Cardiac ventricle fibroblast (primary cell): Measurements from ENCODE around the gene ELOVL6. TPM values are rescaled to one million over a fixed set of nuclear protein-coding genes. Genes with fewer than 3 reads are reported as not detected.

Source experiments
- total RNA-seq: library from RNA; depleted of rRNA; stranded (reverse); fragments of >200 nt; gene quantifications from 2 replicates; pipeline ENCODE4 v1.2.3, GENCODE V29; 2015

The ELOVL6 gene, protein sequence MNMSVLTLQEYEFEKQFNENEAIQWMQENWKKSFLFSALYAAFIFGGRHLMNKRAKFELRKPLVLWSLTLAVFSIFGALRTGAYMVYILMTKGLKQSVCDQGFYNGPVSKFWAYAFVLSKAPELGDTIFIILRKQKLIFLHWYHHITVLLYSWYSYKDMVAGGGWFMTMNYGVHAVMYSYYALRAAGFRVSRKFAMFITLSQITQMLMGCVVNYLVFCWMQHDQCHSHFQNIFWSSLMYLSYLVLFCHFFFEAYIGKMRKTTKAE
- 5.0 and 5.9 TPM in 2 replicates for total RNA-seq

DNA sequence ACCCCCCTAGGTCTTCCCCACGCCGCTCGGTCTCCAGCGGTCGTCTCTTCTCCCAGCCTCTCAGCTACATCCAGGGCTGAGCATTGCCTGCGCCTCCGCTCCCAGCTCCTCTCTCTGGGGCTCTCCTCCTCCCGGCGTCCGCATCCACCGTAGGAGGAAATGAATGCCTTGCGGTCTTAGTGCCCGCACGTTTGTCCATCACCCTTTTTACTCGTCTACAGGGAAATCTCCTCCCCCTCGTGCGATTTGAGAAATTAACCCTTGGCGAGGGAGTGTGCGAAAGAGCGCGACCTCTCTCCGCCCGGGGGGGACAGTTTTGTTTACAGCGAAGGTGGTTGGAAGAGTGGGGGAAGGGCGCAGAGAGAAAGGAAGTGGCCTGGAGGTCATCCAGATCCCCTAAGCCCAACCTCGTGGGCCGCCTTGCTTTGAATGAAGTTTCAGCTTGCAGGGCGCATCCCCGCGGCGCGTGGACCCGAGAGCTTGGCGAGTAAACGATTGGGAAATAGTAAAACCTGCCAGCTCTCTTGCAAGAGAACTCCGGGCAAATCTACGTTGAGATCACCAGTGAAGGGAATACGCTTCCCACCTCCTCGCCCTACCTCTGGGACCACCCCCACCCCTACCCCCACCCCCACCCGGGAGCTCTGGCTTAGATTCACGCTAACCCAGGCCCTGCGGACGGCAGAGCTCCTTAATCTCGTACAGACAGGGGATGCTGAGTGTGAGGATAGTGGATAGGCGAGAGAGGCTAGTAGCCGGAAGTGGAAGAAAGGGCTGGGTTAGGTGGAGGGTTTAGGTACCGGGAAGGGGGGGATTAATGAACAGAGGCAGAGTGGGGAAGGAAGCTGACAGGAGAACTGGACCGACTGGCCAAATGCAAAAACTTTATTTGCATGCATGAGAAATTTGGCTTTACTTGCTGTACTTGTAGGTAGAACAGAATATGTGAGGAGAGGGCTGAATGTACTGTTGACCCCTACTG lies at the start of gene ELOVL6:
TSS of gene ELOVL6 (minus strand) at position 181 of the 982 bp plus-strand sequence. CDS start 280 bp downstream, outside the sequence.

